GM20000 (cell line): ENCODE results near the gene YLPM1.

Experiments used
- DNase-seq: peaks from one replicate; pipeline ENCODE4 v3.0.0; 2012; ENCODE audit warnings: low spot score
- CTCF ChIP-seq: IDR thresholded peaks from 2 replicates; pipeline ENCODE4 v1.5.1; 2012; ENCODE audit warnings: mild to moderate bottlenecking, control low read depth; ENCODE audit errors: extremely low read depth, missing control alignments

The YLPM1 gene

GRCh38 chr14:74762917-74763802 is at the start of gene YLPM1:
Gene YLPM1, plus strand, starts transcription at chr14:74763316. Its CDS starts 174 bp downstream, at chr14:74763490.
- DNase-seq, result peak; percentile 95
- peak; percentile 74 for TF ChIP-seq CTCF

- TF ChIP-seq CTCF, result no peak
- DNase-seq, result no peak
These were observed 49.8 kb upstream of the YLPM1 start for GRCh38 chr14:74713395-74713735.

- TF ChIP-seq CTCF, result no peak
- no peak for DNase-seq
These were observed 42.6 kb upstream of the YLPM1 start for GRCh38 chr14:74720526-74720925.

- DNase-seq, result no peak
- TF ChIP-seq CTCF, result no peak
These were observed 40.0 kb upstream of the YLPM1 start for GRCh38 chr14:74723134-74723533.

GRCh38 chr14:74732387-74732786 is 30.7 kb upstream of the YLPM1 start:
- no peak for DNase-seq
- TF ChIP-seq CTCF, result no peak

- no peak for DNase-seq
- no peak for TF ChIP-seq CTCF
These were observed 29.9 kb upstream of the YLPM1 start for GRCh38 chr14:74733221-74733620.

- no peak for DNase-seq
- no peak for TF ChIP-seq CTCF
These were observed 28.0 kb upstream of the YLPM1 start for GRCh38 chr14:74735125-74735524.
